Hepatocyte (in vitro differentiated cells): Measurements from ENCODE around the gene TBC1D25. TPM values are rescaled to one million over a fixed set of nuclear protein-coding genes. Genes with fewer than 3 reads are reported as not detected.

Source experiments
- DNase-seq: peaks from one replicate; pipeline ENCODE4 v3.0.0-alpha.2; 2016; ENCODE audit warnings: low spot score
- H2AFZ ChIP-seq: fragments of 200-600 bp; sonication (generic); 2 replicates; pipeline ENCODE4 v1.6.0; 2016; ENCODE audit warnings: antibody characterized with exemption, mild to moderate bottlenecking
- H3K27ac ChIP-seq: fragments of 200-600 bp; sonication (generic); 2 replicates; pipeline ENCODE4 v1.5.1; 2016; ENCODE audit warnings: mild to moderate bottlenecking
- H3K27me3 ChIP-seq: fragments of 200-600 bp; sonication (generic); 2 replicates; pipeline ENCODE4 v1.6.1; 2016
- H3K36me3 ChIP-seq: fragments of 200-600 bp; sonication (generic); replicated peaks from 2 replicates; pipeline ENCODE4 v1.5.1; 2016; ENCODE audit warnings: low read depth; ENCODE audit not compliant: insufficient read depth
- H3K4me1 ChIP-seq: fragments of 200-600 bp; sonication (generic); 2 replicates; pipeline ENCODE4 v1.5.1; 2016; ENCODE audit warnings: mild to moderate bottlenecking, moderate library complexity; ENCODE audit not compliant: insufficient read depth
- H3K4me2 ChIP-seq: fragments of 200-600 bp; sonication (generic); 2 replicates; pipeline ENCODE4 v1.6.0; 2016
- H3K4me3 ChIP-seq: fragments of 200-600 bp; sonication (generic); 2 replicates; pipeline ENCODE4 v1.5.1; 2016; ENCODE audit warnings: mild to moderate bottlenecking
- H3K79me2 ChIP-seq: fragments of 200-600 bp; sonication (generic); 2 replicates; pipeline ENCODE4 v1.6.0; 2017; ENCODE audit warnings: mild to moderate bottlenecking
- H3K9me2 ChIP-seq: fragments of 200-600 bp; sonication (generic); replicated peaks from 2 replicates; pipeline ENCODE4 v1.6.0; 2017; ENCODE audit warnings: mild to moderate bottlenecking; ENCODE audit not compliant: insufficient read depth
- H3K9me3 ChIP-seq: fragments of 200-600 bp; sonication (generic); 2 replicates; pipeline ENCODE4 v1.5.1; 2016; ENCODE audit warnings: low read depth, mild to moderate bottlenecking
- H4K20me1 ChIP-seq: fragments of 200-600 bp; sonication (generic); 2 replicates; pipeline ENCODE4 v1.6.0; 2016; ENCODE audit warnings: mild to moderate bottlenecking; ENCODE audit not compliant: insufficient read depth, poor library complexity, severe bottlenecking
- CTCF ChIP-seq: fragments of 200-600 bp; sonication (generic); IDR thresholded peaks from 2 replicates; pipeline ENCODE4 v1.5.1; 2016; ENCODE audit warnings: antibody characterized with exemption, mild to moderate bottlenecking; ENCODE audit not compliant: poor library complexity
- EZH2 ChIP-seq: fragments of 200-600 bp; sonication (generic); IDR thresholded peaks from 2 replicates; pipeline ENCODE4 v1.6.1; 2016; ENCODE audit warnings: antibody characterized with exemption, mild to moderate bottlenecking, borderline replicate concordance
- EZH2phosphoT487 ChIP-seq: fragments of 200-600 bp; sonication (generic); IDR thresholded peaks from one replicate; pipeline ENCODE4 v1.6.1; 2018; ENCODE audit warnings: antibody characterized with exemption, mild to moderate bottlenecking, low read depth, moderate library complexity; ENCODE audit not compliant: unreplicated experiment, severe bottlenecking
- WGBS: methylation state at CpG from one replicate; pipeline ENCODE4 v1.1.6; 2016; ENCODE audit warnings: low lambda C conversion rate; ENCODE audit errors: missing lambda C conversion rate; 5-methylcytosine and 5-hydroxymethylcytosine counted together
- polyA plus RNA-seq: library from polyadenylated mRNA; unstranded; fragments of >200 nt; fragmentation: Nextera tagmentation; extraction: Ambion mirVana; gene quantifications from 2 replicates; pipeline ENCODE4 v1.2.1, GENCODE V29; 2016
- total RNA-seq: library from RNA; depleted of rRNA; stranded (reverse); fragments of >200 nt; gene quantifications from 2 replicates; pipeline ENCODE4 v1.2.3, GENCODE V29; 2014

TBC1D25 gene
- total and polyA plus RNA-seq, 2 experiments from 2014 or later: 4.5 to 11.2 TPM

- Histone ChIP-seq H3K27me3 (no peaks in the 10 kb centered on the region), H3K27ac (no peak overlapping the region), H2AFZ (no peak overlapping the region), H3K4me2 (no peak overlapping the region), H3K36me3 (no peaks in the 10 kb centered on the region), H3K79me2 (no peaks in the 10 kb centered on the region), H3K4me3 (no peak overlapping the region), H3K4me1 (no peaks in the 10 kb centered on the region), H3K9me3 (no peaks in the 10 kb centered on the region), H3K9me2 (no peaks in the 10 kb centered on the region), H4K20me1 (no peaks in the 10 kb centered on the region)
- TF ChIP-seq CTCF: no peak
- no peak for TF ChIP-seq EZH2phosphoT487
- 97% methylated on average over 4 of the region's 4 CpGs for WGBS
- no peak for DNase-seq
Observed at GRCh38 chrX:48558271-48558670, 18.8 kb downstream of the TBC1D25 start.

- Histone ChIP-seq H3K4me1 (no peaks in the 10 kb centered on the region), H3K9me2 (no peaks in the 10 kb centered on the region), H3K36me3 (no peaks in the 10 kb centered on the region), H3K79me2 (no peaks in the 10 kb centered on the region), H3K4me3 (no peak overlapping the region), H4K20me1 (no peaks in the 10 kb centered on the region), H3K4me2 (no peak overlapping the region), H3K27ac (no peak overlapping the region), H3K9me3 (no peaks in the 10 kb centered on the region), H3K27me3 (no peaks in the 10 kb centered on the region), H2AFZ (no peak overlapping the region)
- 93% methylated on average over 24 of the region's 24 CpGs for WGBS
- no peak for DNase-seq
- TF ChIP-seq EZH2phosphoT487 (no peak), EZH2 (no peak), CTCF (no peak)
Observed at GRCh38 chrX:48559636-48560035, 20.1 kb downstream of the TBC1D25 start.

- Histone ChIP-seq H2AFZ (no peak overlapping the region), H3K27ac (no peak overlapping the region), H3K27me3 (no peaks in the 10 kb centered on the region), H3K79me2 (no peaks in the 10 kb centered on the region), H4K20me1 (no peaks in the 10 kb centered on the region), H3K4me3 (no peak overlapping the region), H3K9me3 (no peaks in the 10 kb centered on the region), H3K4me1 (no peaks in the 10 kb centered on the region), H3K9me2 (no peaks in the 10 kb centered on the region), H3K4me2 (no peak overlapping the region), H3K36me3 (no peaks in the 10 kb centered on the region)
- TF ChIP-seq EZH2 (no peak), CTCF (no peak), EZH2phosphoT487 (no peak)
- WGBS: 92% methylated on average over 13 of the region's 14 CpGs
- no peak for DNase-seq
Observed at GRCh38 chrX:48560056-48560455, 20.5 kb downstream of the TBC1D25 start.

GRCh38 chrX:48560681-48561080, 21.2 kb downstream of the TBC1D25 start:
- Histone ChIP-seq H4K20me1 (no peaks in the 10 kb centered on the region), H3K79me2 (no peaks in the 10 kb centered on the region), H3K4me2 (no peak overlapping the region), H3K4me3 (no peak overlapping the region), H3K27me3 (no peaks in the 10 kb centered on the region), H3K9me2 (no peaks in the 10 kb centered on the region), H3K36me3 (no peaks in the 10 kb centered on the region), H2AFZ (no peak overlapping the region), H3K4me1 (no peaks in the 10 kb centered on the region), H3K27ac (no peak overlapping the region), H3K9me3 (no peaks in the 10 kb centered on the region)
- WGBS: 87% methylated on average over 12 of the region's 12 CpGs
- TF ChIP-seq EZH2 (no peak), CTCF (no peak)
- no peak for DNase-seq
